Measurements from ENCODE around the gene KCNT1.

Gene KCNT1

GRCh38 chr9:135673941-135674340 lies 28.0 kb upstream of the KCNT1 start:
- DNase-seq (ENCODE audit: low spot score): no peak

GRCh38 chr9:135674977-135675376 lies 27.0 kb upstream of the KCNT1 start:
- no peak for DNase-seq (ENCODE audit: low spot score)

- no peak for DNase-seq (ENCODE audit: low spot score)
These were observed 25.1 kb upstream of the KCNT1 start for GRCh38 chr9:135676891-135677290.

GRCh38 chr9:135677641-135678168 lies 24.3 kb upstream of the KCNT1 start:
- no peak for DNase-seq (ENCODE audit: low spot score)

GRCh38 chr9:135678236-135679017 lies 23.6 kb upstream of the KCNT1 start:
- no peak for DNase-seq (ENCODE audit: low spot score)

- DNase-seq (ENCODE audit: low spot score): no peak
These were observed 21.9 kb upstream of the KCNT1 start for GRCh38 chr9:135680056-135680455.

GRCh38 chr9:135681161-135681560 lies 20.8 kb upstream of the KCNT1 start:
- no peak for DNase-seq (ENCODE audit: low spot score)

- no peak for DNase-seq (ENCODE audit: low spot score)
These were observed 18.5 kb upstream of the KCNT1 start for GRCh38 chr9:135683401-135684034.

- no peak for DNase-seq (ENCODE audit: low spot score)
These were observed 17.3 kb upstream of the KCNT1 start for GRCh38 chr9:135684691-135685090.

- no peak for DNase-seq (ENCODE audit: low spot score)
These were observed 14.8 kb upstream of the KCNT1 start for GRCh38 chr9:135687216-135687615.

GRCh38 chr9:135689011-135689410 lies 13.0 kb upstream of the KCNT1 start:
- DNase-seq (ENCODE audit: low spot score): no peak

- no peak for DNase-seq (ENCODE audit: low spot score)
These were observed 11.0 kb upstream of the KCNT1 start for GRCh38 chr9:135690836-135691570.

GRCh38 chr9:135692410-135692809 lies 9.6 kb upstream of the KCNT1 start:
- peak; percentile 89 for DNase-seq (ENCODE audit: low spot score)

- DNase-seq (ENCODE audit: low spot score): no peak
These were observed 8.7 kb upstream of the KCNT1 start for GRCh38 chr9:135693265-135693664.

- no peak for DNase-seq (ENCODE audit: low spot score)
These were observed 8.2 kb upstream of the KCNT1 start for GRCh38 chr9:135693771-135694170.

GRCh38 chr9:135694414-135694813 lies 7.6 kb upstream of the KCNT1 start:
- no peak for DNase-seq (ENCODE audit: low spot score)

- no peak for DNase-seq (ENCODE audit: low spot score)
These were observed 6.9 kb upstream of the KCNT1 start for GRCh38 chr9:135695036-135695435.

- no peak for DNase-seq (ENCODE audit: low spot score)
These were observed 6.3 kb upstream of the KCNT1 start for GRCh38 chr9:135695642-135696041.

GRCh38 chr9:135696446-135696845 lies 5.5 kb upstream of the KCNT1 start:
- DNase-seq (ENCODE audit: low spot score): no peak

GRCh38 chr9:135697226-135697625 lies 4.8 kb upstream of the KCNT1 start:
- no peak for DNase-seq (ENCODE audit: low spot score)

GRCh38 chr9:135698236-135698635 lies 3.7 kb upstream of the KCNT1 start:
- DNase-seq (ENCODE audit: low spot score): no peak

- DNase-seq (ENCODE audit: low spot score): no peak
These were observed 3.2 kb upstream of the KCNT1 start for GRCh38 chr9:135698767-135699166.

- no peak for DNase-seq (ENCODE audit: low spot score)
These were observed 2.5 kb upstream of the KCNT1 start, which contains the start of gene SOHLH1 for GRCh38 chr9:135699440-135699839. SOHLH1 (minus strand) TSS chr9:135699481; CDS start chr9:135699467, 14 bp downstream.
